Fibroblast of villous mesenchyme (primary cell): ENCODE results near the gene NRDC. TPM values are rescaled to one million over a fixed set of nuclear protein-coding genes. Genes with fewer than 3 reads are reported as not detected.

Experiments used
- DNase-seq: peaks from one replicate; pipeline ENCODE4 v3.0.0-alpha.2; 2010; ENCODE audit warnings: low read depth
- H3K4me3 ChIP-seq: 2 replicates; pipeline ENCODE4 v1.5.1; 2011; ENCODE audit warnings: low read depth, mild to moderate bottlenecking, low read length
- CTCF ChIP-seq: IDR thresholded peaks from 2 replicates; pipeline ENCODE4 v1.5.1; 2012; ENCODE audit warnings: low read depth, mild to moderate bottlenecking, low read length; ENCODE audit not compliant: insufficient read depth
- small RNA-seq: library from RNA; depleted of rRNA; stranded (forward); fragments of <200 nt; gene quantifications from one replicate; pipeline ENCODE3, GENCODE V24; 2012
- total RNA-seq: library from RNA; depleted of rRNA; stranded (reverse); fragments of >200 nt; gene quantifications from 2 replicates; pipeline ENCODE4 v1.2.3, GENCODE V29; 2012

The NRDC gene
- total RNA-seq, 1 donor = 112 TPM

DNA sequence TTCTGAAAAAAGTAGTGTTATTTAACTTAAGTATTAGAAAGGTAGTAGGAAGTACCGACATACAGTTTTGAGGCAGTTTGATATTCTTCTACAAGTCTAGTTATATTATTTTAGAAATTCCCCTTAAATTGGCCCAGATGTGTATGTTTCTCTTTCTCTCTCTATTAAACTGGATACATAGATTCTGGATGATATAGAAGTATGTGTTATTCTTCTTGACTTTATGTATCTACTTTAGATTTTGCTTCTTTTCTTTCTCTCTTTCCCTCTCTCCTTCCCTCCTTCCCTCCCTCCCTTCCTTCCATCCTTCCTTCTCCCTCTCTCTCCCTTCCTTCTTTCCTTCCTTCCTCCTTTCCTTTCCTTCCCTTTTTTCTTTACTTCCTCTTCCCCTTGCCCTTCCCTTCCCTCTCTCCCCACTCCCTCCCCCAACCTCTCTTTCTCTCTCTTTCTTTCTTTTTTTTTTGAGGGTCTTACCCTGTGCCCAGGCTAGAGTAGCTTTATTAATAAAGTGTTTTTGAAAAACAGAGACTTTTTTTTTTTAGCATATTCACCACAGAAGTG is 137.3 kb downstream of the NRDC start:
- H3K4me3 ChIP-seq = no peak overlapping the region
- no peak for DNase-seq
- TF ChIP-seq CTCF = no peak

GRCh38 chr1:51740652-51741051 is 137.9 kb downstream of the NRDC start:
- H3K4me3 ChIP-seq = no peak overlapping the region
- TF ChIP-seq CTCF = no peak

More at GRCh38 chr1:51740652-51741051, 137.9 kb downstream of the NRDC start:
- DNase-seq = no peak

Small RNAs within 50 kb of the gene (small RNA-seq; reads per million reads assigned to genes)
- gene AL050343.2 = not detected

Other genes with a start within 250 kb of the NRDC start
- 58.9 and 77.3 TPM in 2 replicates for gene RAB3B, start 112.0 kb upstream of the NRDC start, total RNA-seq
- 13.0 and 18.7 TPM in 2 replicates for gene KTI12, start 155.1 kb upstream of the NRDC start, total RNA-seq
- 44.8 and 57.0 TPM in 2 replicates for gene TXNDC12, start 176.5 kb upstream of the NRDC start, total RNA-seq
- gene BTF3L4, start 177.6 kb upstream of the NRDC start, total RNA-seq = 66.0 and 76.4 TPM in 2 replicates